G401 (cell line): Measurements from ENCODE around the gene CYGB. TPM values are rescaled to one million over a fixed set of nuclear protein-coding genes. Genes with fewer than 3 reads are reported as not detected.
A peak's percentile ranks its signal among the peaks of the same experiment; 100 is the strongest.
"Not testable (repeated sequence)": the region's sequence is repeated elsewhere in the genome, so short reads cannot be mapped to it uniquely, and the experiment has no call there.

Experiments used
- DNase-seq: peaks from one replicate; pipeline ENCODE4 v3.0.0-alpha.2; 2015; ENCODE audit warnings: low spot score
- in situ Hi-C: cut with HindIII; loops from 2 replicates; pipeline ENCODE4 v1.10.0; 2016; ENCODE audit warnings: low sequenced_read_pairs, mixed read lengths
- total RNA-seq: library from RNA; depleted of rRNA; stranded (reverse); fragments of >200 nt; shearing (Covaris generic); gene quantifications from 2 replicates; pipeline ENCODE4 v1.2.3, GENCODE V29; 2014

Gene CYGB
- total RNA-seq, 1 experiment from 2014 or later = 3.1 TPM

GRCh38 chr17:76529224-76530094 lies 8.1 kb downstream of the CYGB start:
- in situ Hi-C loops = no loop called here
- DNase-seq = no peak

- no peak for DNase-seq
- in situ Hi-C loops = no loop called here
Measured at GRCh38 chr17:76528528-76529223, 8.8 kb downstream of the CYGB start.

GRCh38 chr17:76528156-76528527 lies 9.4 kb downstream of the CYGB start:
- in situ Hi-C loops = no loop called here
- no peak for DNase-seq

GRCh38 chr17:76527430-76528111 lies 9.9 kb downstream of the CYGB start:
- in situ Hi-C loops = no loop called here
- no peak for DNase-seq

- DNase-seq, in situ Hi-C loops: not testable (repeated sequence)
Measured at GRCh38 chr17:76527016-76527415, 10.5 kb downstream of the CYGB start.

GRCh38 chr17:76525513-76525833 lies 12.0 kb downstream of the CYGB start:
- in situ Hi-C loops, DNase-seq: not testable (repeated sequence)

GRCh38 chr17:76524598-76525512 lies 12.7 kb downstream of the CYGB start:
- no peak for DNase-seq
- in situ Hi-C loops = no loop called here

- peak; percentile 73 for DNase-seq
- in situ Hi-C loops = no loop called here
Measured at GRCh38 chr17:76523084-76524037, 14.1 kb downstream of the CYGB start.

GRCh38 chr17:76521683-76522082 lies 15.8 kb downstream of the CYGB start:
- DNase-seq, in situ Hi-C loops: not testable (repeated sequence)

- in situ Hi-C loops = no loop called here
- no peak for DNase-seq
Measured at GRCh38 chr17:76521262-76521661, 16.2 kb downstream of the CYGB start.

- DNase-seq = no peak
- in situ Hi-C loops = no loop called here
Measured at GRCh38 chr17:76519048-76519966, 18.2 kb downstream of the CYGB start.

GRCh38 chr17:76517638-76518038 lies 19.9 kb downstream of the CYGB start:
- in situ Hi-C loops = no loop called here
- DNase-seq = no peak

GRCh38 chr17:76515274-76515949 lies 22.1 kb downstream of the CYGB start:
- in situ Hi-C loops = no loop called here
- DNase-seq = no peak

GRCh38 chr17:76514355-76514754 lies 23.2 kb downstream of the CYGB start:
- DNase-seq, in situ Hi-C loops: not testable (repeated sequence)

- in situ Hi-C loops = no loop called here
- DNase-seq = no peak
Measured at GRCh38 chr17:76513306-76513692, 24.2 kb downstream of the CYGB start.
